ENCODE measurements around the gene SIX6.

DNA sequence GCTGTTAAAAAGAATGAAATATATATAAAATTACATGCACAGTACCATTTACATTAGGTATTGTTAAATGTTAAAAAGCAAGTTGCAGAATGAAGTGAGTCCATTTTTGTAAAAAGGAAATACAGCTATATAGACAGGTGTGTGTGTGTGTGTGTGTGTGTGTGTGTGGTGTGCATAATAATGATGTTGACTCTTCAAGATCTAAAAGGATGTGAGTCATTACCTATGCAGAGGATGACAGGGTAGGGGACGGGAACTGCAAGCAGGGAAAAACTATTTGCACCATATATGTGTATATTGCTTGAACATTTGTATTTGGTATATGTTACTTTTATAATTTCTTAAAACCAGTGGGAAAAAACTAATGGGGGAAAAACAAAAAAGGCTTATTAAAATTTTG, 26.2 kb upstream of the SIX6 start:
- TF ChIP-seq, protein P1, sequence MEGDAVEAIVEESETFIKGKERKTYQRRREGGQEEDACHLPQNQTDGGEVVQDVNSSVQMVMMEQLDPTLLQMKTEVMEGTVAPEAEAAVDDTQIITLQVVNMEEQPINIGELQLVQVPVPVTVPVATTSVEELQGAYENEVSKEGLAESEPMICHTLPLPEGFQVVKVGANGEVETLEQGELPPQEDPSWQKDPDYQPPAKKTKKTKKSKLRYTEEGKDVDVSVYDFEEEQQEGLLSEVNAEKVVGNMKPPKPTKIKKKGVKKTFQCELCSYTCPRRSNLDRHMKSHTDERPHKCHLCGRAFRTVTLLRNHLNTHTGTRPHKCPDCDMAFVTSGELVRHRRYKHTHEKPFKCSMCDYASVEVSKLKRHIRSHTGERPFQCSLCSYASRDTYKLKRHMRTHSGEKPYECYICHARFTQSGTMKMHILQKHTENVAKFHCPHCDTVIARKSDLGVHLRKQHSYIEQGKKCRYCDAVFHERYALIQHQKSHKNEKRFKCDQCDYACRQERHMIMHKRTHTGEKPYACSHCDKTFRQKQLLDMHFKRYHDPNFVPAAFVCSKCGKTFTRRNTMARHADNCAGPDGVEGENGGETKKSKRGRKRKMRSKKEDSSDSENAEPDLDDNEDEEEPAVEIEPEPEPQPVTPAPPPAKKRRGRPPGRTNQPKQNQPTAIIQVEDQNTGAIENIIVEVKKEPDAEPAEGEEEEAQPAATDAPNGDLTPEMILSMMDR (IDR thresholded peaks at IDR 0.05; ENCODE audit: low read length), result no peak
- TF ChIP-seq EZH2 (optimal IDR thresholded peaks at IDR 0.05; ENCODE audit: low read depth, low read length) (no peak), EZH2phosphoT487 (IDR thresholded peaks at IDR 0.05; ENCODE audit: low read length) (no peak)

Data from MM.1S (cell line).